Osteocyte (in vitro differentiated cells): ENCODE measurements around the gene FGF4. TPM values are rescaled to one million over a fixed set of nuclear protein-coding genes. Genes with fewer than 3 reads are reported as not detected.

Experiments
- DNase-seq: peaks from one replicate; pipeline ENCODE4 v3.0.0; 2021; ENCODE audit warnings: mixed read lengths; ENCODE audit not compliant: unreplicated experiment; ENCODE audit errors: extremely low spot score
- H3K27ac Mint-ChIP-seq: one replicate; pipeline ENCODE4 v1.8.0; 2021; ENCODE audit warnings: mild to moderate bottlenecking, mixed read lengths; ENCODE audit not compliant: unreplicated experiment
- H3K27me3 Mint-ChIP-seq: one replicate; pipeline ENCODE4 v1.8.0; 2021; ENCODE audit warnings: mixed read lengths; ENCODE audit not compliant: unreplicated experiment
- H3K36me3 Mint-ChIP-seq: one replicate; pipeline ENCODE4 v1.8.0; 2021; ENCODE audit warnings: mixed read lengths; ENCODE audit not compliant: unreplicated experiment
- H3K4me1 Mint-ChIP-seq: one replicate; pipeline ENCODE4 v1.8.0; 2021; ENCODE audit warnings: mixed read lengths; ENCODE audit not compliant: unreplicated experiment
- H3K4me3 Mint-ChIP-seq: one replicate; pipeline ENCODE4 v1.8.0; 2021; ENCODE audit warnings: mild to moderate bottlenecking, moderate library complexity, mixed read lengths; ENCODE audit not compliant: unreplicated experiment
- H3K9me3 Mint-ChIP-seq: one replicate; pipeline ENCODE4 v1.8.0; 2021; ENCODE audit warnings: mixed read lengths; ENCODE audit not compliant: unreplicated experiment
- CTCF ChIP-seq: fragments of 200-600 bp; sonication (generic); IDR thresholded peaks from 2 replicates; pipeline ENCODE4 v1.5.0; 2021; ENCODE audit warnings: antibody characterized with exemption, mild to moderate bottlenecking, moderate library complexity
- total RNA-seq: library from RNA; stranded (reverse); gene quantifications from 2 replicates; pipeline ENCODE4 v1.2.1, GENCODE V29; 2021

Gene FGF4
- total RNA-seq, 1 donor from 2014 or later, result 0.40 TPM

- peak; percentile 91 for DNase-seq
- no peak for TF ChIP-seq CTCF
- H3K9me3 Mint-ChIP-seq, result no peaks in the 10 kb centered on the region
- peaks cover 26% of the 10 kb centered on the region for H3K4me1 Mint-ChIP-seq
- H3K27me3 Mint-ChIP-seq, result peaks cover 4% of the 10 kb centered on the region
- H3K27ac Mint-ChIP-seq, result peak overlapping the region; percentile 92
- H3K36me3 Mint-ChIP-seq, result no peaks in the 10 kb centered on the region
- no peak overlapping the region for H3K4me3 Mint-ChIP-seq
Measured at GRCh38 chr11:69808667-69809086, 33.5 kb upstream of the FGF4 start.

GRCh38 chr11:69807106-69807815 is 32.1 kb upstream of the FGF4 start:
- TF ChIP-seq CTCF, result no peak
- Mint-ChIP-seq H3K9me3 (no peaks in the 10 kb centered on the region), H3K27ac (no peak overlapping the region), H3K36me3 (no peaks in the 10 kb centered on the region), H3K4me3 (no peak overlapping the region), H3K27me3 (peaks cover 8% of the 10 kb centered on the region), H3K4me1 (peaks cover 26% of the 10 kb centered on the region)
- no peak for DNase-seq

- H3K4me3 Mint-ChIP-seq, result no peak overlapping the region
- no peak for DNase-seq
- H3K4me1 Mint-ChIP-seq, result peaks cover 26% of the 10 kb centered on the region
- H3K27ac Mint-ChIP-seq, result no peak overlapping the region
- peaks cover 8% of the 10 kb centered on the region for H3K27me3 Mint-ChIP-seq
- no peaks in the 10 kb centered on the region for H3K36me3 Mint-ChIP-seq
- no peak for TF ChIP-seq CTCF
- H3K9me3 Mint-ChIP-seq, result no peaks in the 10 kb centered on the region
Measured at GRCh38 chr11:69804769-69805508, 29.8 kb upstream of the FGF4 start.

- TF ChIP-seq CTCF, result no peak
- H3K4me1 Mint-ChIP-seq, result peaks cover 16% of the 10 kb centered on the region
- H3K36me3 Mint-ChIP-seq, result no peaks in the 10 kb centered on the region
- H3K4me3 Mint-ChIP-seq, result no peak overlapping the region
- no peak overlapping the region for H3K27ac Mint-ChIP-seq
- no peak for DNase-seq
- H3K9me3 Mint-ChIP-seq, result no peaks in the 10 kb centered on the region
- H3K27me3 Mint-ChIP-seq, result peaks cover 8% of the 10 kb centered on the region
Measured at GRCh38 chr11:69803604-69804218, 28.6 kb upstream of the FGF4 start.

- no peak overlapping the region for H3K4me3 Mint-ChIP-seq
- peaks cover 8% of the 10 kb centered on the region for H3K27me3 Mint-ChIP-seq
- DNase-seq, result no peak
Measured at GRCh38 chr11:69803022-69803421, 27.9 kb upstream of the FGF4 start.

More at GRCh38 chr11:69803022-69803421, 27.9 kb upstream of the FGF4 start:
- H3K36me3 Mint-ChIP-seq, result no peaks in the 10 kb centered on the region
- no peak overlapping the region for H3K27ac Mint-ChIP-seq
- no peak for TF ChIP-seq CTCF
- H3K4me1 Mint-ChIP-seq, result peaks cover 10% of the 10 kb centered on the region
- H3K9me3 Mint-ChIP-seq, result no peaks in the 10 kb centered on the region
